Psoas muscle (tissue), 8 donors: ENCODE measurements around the gene ZNF117. TPM values are rescaled to one million over a fixed set of nuclear protein-coding genes. Genes with fewer than 3 reads are reported as not detected.

Experiments
- ATAC-seq, 4 donors: fragments of 200-7000 bp; cut with Tn5 transposase; one replicate each; pipeline ENCODE4 v1.9.1; 2020; ENCODE audit warnings: moderate library complexity in 3 of 4, mild to moderate bottlenecking in 2 of 4
- DNase-seq, 2 donors: peaks; one replicate each; pipeline ENCODE4 v3.0.0-alpha.2; 2020
- H3K27ac ChIP-seq: fragments of 200-600 bp; one replicate; pipeline ENCODE4 v1.8.0; 2022
- H3K27me3 ChIP-seq, 3 donors: fragments of 200-600 bp in 1 of 3; one replicate each; pipeline versions ENCODE4 v1.6.1 to v1.8.0; 2013 to 2022; ENCODE audit warnings: low read length in 2 of 3, mild to moderate bottlenecking in 2 of 3, moderate library complexity in 1 of 3; ENCODE audit not compliant: insufficient read depth in 3 of 3
- H3K36me3 ChIP-seq, 2 donors: fragments of 200-600 bp in 1 of 2; one replicate each; pipeline versions ENCODE4 v1.6.1 to v1.8.0; 2013 to 2022; ENCODE audit warnings: low read depth in 1 of 2, mild to moderate bottlenecking in 1 of 2, moderate library complexity in 1 of 2; ENCODE audit not compliant: insufficient read depth in 1 of 2
- H3K4me1 ChIP-seq: fragments of 200-600 bp; one replicate; pipeline ENCODE4 v1.8.0; 2022
- H3K4me3 ChIP-seq: fragments of 200-600 bp; one replicate; pipeline ENCODE4 v1.8.0; 2022; ENCODE audit warnings: mild to moderate bottlenecking
- H3K9me3 ChIP-seq: fragments of 200-600 bp; one replicate; pipeline ENCODE4 v1.8.0; 2022
- WGBS, 3 donors: extraction: QIAGEN DNeasy Blood & Tissue Kit; methylation state at CpG; one replicate each; pipeline versions ENCODE4 v1.1.6 to v1.1.7; 2013; 5-methylcytosine and 5-hydroxymethylcytosine counted together
- intact Hi-C, 2 donors: fragments of 100-400 bp; cut with DNase I; formaldehyde crosslinking; loops; one replicate each; pipeline versions ENCODE4 v1.11.0 to v1.14.2; 2022
- polyA plus RNA-seq, 3 donors: library from polyadenylated mRNA; stranded (reverse); fragments of 200-250 nt; gene quantifications; one replicate each; pipeline ENCODE4 v1.2.3, GENCODE V29; 2013
- total RNA-seq, 4 donors: library from RNA; stranded (reverse); fragmentation: NEBNext Ultra II Directional in 2 of 4; extraction: Animal tissue kit (Norgen Biotek cat#: 25700) in 2 of 4; gene quantifications; one replicate each; pipeline versions ENCODE4 v1.2.1 to v1.2.4, GENCODE V29; 2021 to 2023
- TF ChIP-seq, protein P1 (sequence below): fragments of 200-600 bp; IDR thresholded peaks from one replicate; pipeline ENCODE4 v1.8.0; 2022; ENCODE audit warnings: antibody characterized with exemption
- donor health status: healthy with polysubstance abuse.
- donor health status: DM: no; HTN: no; CAD: no; lungs with moderate emphysema.
- donor health status: Bipolar disorder and iron deficiency.
- donor health status: healthy.
- donor health status: DM: yes; HTN: yes; CAD: no.
- donor health status: DM: no; HTN: no; CAD: no.
- donor health status: DM: no; HTN: no; CAD: no.
- donor health status: DM: yes; HTN: yes; CAD: no.

Gene ZNF117
- total and polyA plus RNA-seq, 7 donors = 0.58 to 3.2 (median 1.5) TPM

DNA sequence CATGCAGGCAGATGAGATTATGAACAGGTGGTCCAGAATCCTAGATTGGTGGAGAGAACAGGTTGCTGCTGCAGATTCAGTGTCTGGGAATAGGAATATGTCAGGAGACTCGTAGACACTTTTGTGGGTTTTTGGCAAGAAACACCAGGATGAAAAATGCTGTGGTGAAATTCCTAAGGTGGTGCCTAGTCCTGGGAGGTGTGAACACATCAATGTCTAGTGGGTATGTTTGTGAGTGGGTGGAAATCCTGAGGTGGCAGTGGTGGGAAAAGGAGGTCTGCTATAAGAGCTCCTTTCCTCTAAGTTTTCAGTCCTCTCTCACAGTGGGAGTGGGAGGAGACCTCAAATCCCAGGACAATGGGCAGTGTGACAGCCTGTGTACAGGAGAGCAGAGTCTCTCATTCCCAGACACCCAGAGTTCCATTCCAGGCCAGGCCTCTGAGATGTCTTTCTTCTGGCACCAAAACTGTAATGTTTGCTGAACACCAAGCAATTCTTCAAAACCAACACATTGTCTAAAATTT is 10.5 kb upstream of the ZNF117 start:
- WGBS, 3 donors = 0% methylated on average over 1 of the region's 1 CpG
- H3K27me3 ChIP-seq = no peaks in the 10 kb centered on the region
- TF ChIP-seq, protein P1, sequence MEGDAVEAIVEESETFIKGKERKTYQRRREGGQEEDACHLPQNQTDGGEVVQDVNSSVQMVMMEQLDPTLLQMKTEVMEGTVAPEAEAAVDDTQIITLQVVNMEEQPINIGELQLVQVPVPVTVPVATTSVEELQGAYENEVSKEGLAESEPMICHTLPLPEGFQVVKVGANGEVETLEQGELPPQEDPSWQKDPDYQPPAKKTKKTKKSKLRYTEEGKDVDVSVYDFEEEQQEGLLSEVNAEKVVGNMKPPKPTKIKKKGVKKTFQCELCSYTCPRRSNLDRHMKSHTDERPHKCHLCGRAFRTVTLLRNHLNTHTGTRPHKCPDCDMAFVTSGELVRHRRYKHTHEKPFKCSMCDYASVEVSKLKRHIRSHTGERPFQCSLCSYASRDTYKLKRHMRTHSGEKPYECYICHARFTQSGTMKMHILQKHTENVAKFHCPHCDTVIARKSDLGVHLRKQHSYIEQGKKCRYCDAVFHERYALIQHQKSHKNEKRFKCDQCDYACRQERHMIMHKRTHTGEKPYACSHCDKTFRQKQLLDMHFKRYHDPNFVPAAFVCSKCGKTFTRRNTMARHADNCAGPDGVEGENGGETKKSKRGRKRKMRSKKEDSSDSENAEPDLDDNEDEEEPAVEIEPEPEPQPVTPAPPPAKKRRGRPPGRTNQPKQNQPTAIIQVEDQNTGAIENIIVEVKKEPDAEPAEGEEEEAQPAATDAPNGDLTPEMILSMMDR = no peak
- H3K4me3 ChIP-seq = no peak overlapping the region
- intact Hi-C loops = no loop called here
- no peaks in the 10 kb centered on the region for H3K36me3 ChIP-seq
- ATAC-seq (no peak), DNase-seq (no peak)
- H3K9me3 ChIP-seq = no peaks in the 10 kb centered on the region
- no peak overlapping the region for H3K27ac ChIP-seq
- H3K4me1 ChIP-seq = peaks cover 24% of the 10 kb centered on the region

DNA sequence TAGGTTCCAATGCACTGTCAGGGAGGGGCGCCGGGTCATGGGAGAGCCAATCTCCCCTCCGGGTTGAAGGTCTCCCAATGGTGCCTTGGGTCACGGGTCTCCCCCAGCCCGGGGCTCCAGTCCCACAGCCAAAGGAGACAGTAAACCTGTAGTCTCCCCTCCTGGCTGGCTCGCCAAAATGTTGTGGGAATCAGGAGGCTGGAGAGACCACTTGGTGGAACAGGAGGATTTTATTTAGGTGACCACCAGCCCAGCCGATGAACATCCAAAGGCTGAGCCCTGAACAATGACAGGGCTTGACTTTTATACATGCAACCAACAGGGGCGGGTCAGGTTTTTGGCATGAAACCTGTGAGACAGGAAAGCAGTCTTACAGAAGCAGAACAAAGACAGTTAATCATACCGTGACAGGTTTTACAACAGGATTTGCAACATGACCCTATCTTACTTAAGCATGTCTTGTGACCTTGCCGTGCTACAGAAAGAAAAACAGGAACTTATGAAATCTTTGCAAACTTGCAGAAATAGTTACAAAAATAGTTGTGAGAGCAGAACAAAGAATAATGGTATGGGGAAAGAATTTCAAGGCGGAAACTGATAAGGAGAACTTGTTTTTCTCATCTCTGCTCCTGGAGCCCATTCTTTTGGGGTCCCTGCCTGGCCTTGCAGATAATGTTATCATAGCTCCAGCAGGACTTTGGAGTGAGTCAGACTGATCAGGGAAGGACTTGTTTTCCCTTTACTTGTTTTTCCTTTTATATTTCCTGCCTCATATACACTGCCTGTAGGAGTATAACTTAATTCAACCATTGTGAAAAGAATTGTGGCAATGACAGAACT is 8.5 kb upstream of the ZNF117 start:
- intact Hi-C loops = no loop called here
- DNase-seq = peak in 1 of 2 donors; percentile 25
- 72 to 83% (median 81%) methylated on average over 11 of the region's 11 CpGs for WGBS, 3 donors

DNA sequence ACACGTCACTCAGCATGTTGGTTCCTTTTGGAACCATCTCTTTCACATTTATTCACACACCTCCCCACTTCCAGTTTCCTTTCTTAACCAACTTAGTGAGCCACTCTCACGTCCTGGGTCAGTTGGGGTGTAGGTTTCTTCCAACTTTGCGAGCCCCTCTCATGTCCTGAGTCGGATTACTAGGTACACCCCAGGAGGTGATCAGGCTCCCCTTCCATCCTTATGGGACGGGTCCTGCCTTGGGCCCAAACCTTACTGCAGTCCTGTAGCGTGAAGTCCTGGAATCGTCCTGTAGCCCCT is 8.0 kb upstream of the ZNF117 start:
- Histone ChIP-seq H3K9me3 (peaks cover 3% of the 10 kb centered on the region), H3K4me1 (peaks cover 10% of the 10 kb centered on the region)
- intact Hi-C loops = no loop called here

More for the DNA sequence above, 8.5 kb upstream of the ZNF117 start:
- peak; percentile 36 to 79 (median 66) for ATAC-seq
- H3K36me3 ChIP-seq = no peaks in the 10 kb centered on the region
- no peaks in the 10 kb centered on the region for H3K27me3 ChIP-seq
- TF ChIP-seq, protein P1 = no peak
- peaks cover 10% of the 10 kb centered on the region for H3K4me1 ChIP-seq
- H3K4me3 ChIP-seq = no peak overlapping the region
- peak overlapping the region; percentile 78 for H3K27ac ChIP-seq
- peaks cover 2% of the 10 kb centered on the region for H3K9me3 ChIP-seq

DNA sequence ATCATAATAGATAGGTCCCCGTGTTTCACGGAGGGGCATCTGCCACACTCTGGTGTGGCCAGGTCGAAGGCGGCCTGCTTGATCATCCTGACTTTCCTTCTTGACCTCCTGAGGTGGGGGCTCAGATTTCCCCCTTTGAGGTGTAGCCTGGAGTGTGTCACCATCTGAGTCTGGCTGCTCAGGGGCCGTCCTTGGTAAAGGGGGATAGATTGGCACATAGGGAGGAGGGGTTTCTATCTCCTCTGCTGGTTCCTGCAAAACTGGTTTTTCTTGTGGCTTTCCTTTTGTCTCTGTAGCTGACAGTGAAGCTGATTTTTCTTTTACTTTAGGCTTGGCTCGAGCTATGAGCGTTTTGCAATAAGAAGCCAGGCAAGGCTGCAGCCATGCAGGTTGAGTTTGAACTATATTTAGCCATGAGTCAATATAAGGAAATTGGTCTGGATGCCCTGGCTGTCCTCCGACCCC is 7.1 kb upstream of the ZNF117 start:
- Histone ChIP-seq H3K4me1 (peaks cover 10% of the 10 kb centered on the region), H3K9me3 (peaks cover 3% of the 10 kb centered on the region), H3K27ac (peak overlapping the region; percentile 78), H3K4me3 (peak overlapping the region; percentile 36), H3K27me3 (no peaks in the 10 kb centered on the region), H3K36me3 (no peaks in the 10 kb centered on the region)
- TF ChIP-seq, protein P1 = no peak
- ATAC-seq (peak; percentile 86 to 94 (median 91)), DNase-seq (peak; percentile 16 to 59)
- intact Hi-C loops = no loop called here
- WGBS, 3 donors = 59 to 70% (median 67%) methylated on average over 8 of the region's 8 CpGs

More for the DNA sequence above, 8.0 kb upstream of the ZNF117 start:
- peak overlapping the region; percentile 78 for H3K27ac ChIP-seq
- peak; percentile 2 to 12 (median 6) for ATAC-seq
- no peaks in the 10 kb centered on the region for H3K27me3 ChIP-seq
- H3K36me3 ChIP-seq = no peaks in the 10 kb centered on the region
- no peak overlapping the region for H3K4me3 ChIP-seq
- 98 to 99% (median 98%) methylated on average over 7 of the region's 7 CpGs for whole genome bisulfite sequencing, 3 donors
- no peak for DNase-seq
- TF ChIP-seq, protein P1 = no peak
